Articular chondrocyte of knee joint (primary cell): ENCODE data around the gene CLP1. TPM values are rescaled to one million over a fixed set of nuclear protein-coding genes. Genes with fewer than 3 reads are reported as not detected.
A peak's percentile ranks its signal among the peaks of the same experiment; 100 is the strongest.

Experiments used
- small RNA-seq: library from RNA; depleted of rRNA; stranded (forward); fragments of <200 nt; gene quantifications from one replicate; pipeline ENCODE3, GENCODE V24; 2012
- total RNA-seq: library from RNA; depleted of rRNA; stranded (reverse); fragments of >200 nt; gene quantifications from 2 replicates; pipeline ENCODE4 v1.2.3, GENCODE V29; 2012

Gene CLP1
- total RNA-seq, result 11.4 and 12.8 TPM in 2 replicates

GRCh38 chr11:57657194-57658022 is at the start of gene CLP1:
Gene CLP1 (plus strand): TSS chr11:57657762. CDS start chr11:57659477, 1,715 bp downstream.

GRCh38 chr11:57649826-57650738 is 7.5 kb upstream of the CLP1 start, which contains the start of gene YPEL4:
Gene YPEL4 (minus strand): TSS chr11:57649912. CDS start chr11:57647107, 2,805 bp downstream.

GRCh38 chr11:57667736-57668433 is 10.3 kb downstream of the CLP1 start, which contains the start of gene ZDHHC5:
Gene ZDHHC5 (plus strand): TSS chr11:57668114. CDS start chr11:57673091, 4,977 bp downstream.

Small RNAs within 50 kb of the gene (small RNA-seq; reads per million reads assigned to genes)
- gene MIR130A, result 5,035 reads per million, percentile 100 among the genes with 10 or more reads in this experiment

Other genes with a start within 250 kb of the CLP1 start
- 58.8 and 125 TPM in 2 replicates for gene SLC43A3, start 230.6 kb upstream of the CLP1 start, total RNA-seq
- 0.39 TPM in 1 of 2 replicates, not detected in the other for gene RTN4RL2, start 197.2 kb upstream of the CLP1 start, total RNA-seq
- 12.0 and 14.5 TPM in 2 replicates for gene SLC43A1, start 142.1 kb upstream of the CLP1 start, total RNA-seq
- 22.7 and 34.0 TPM in 2 replicates for gene TIMM10, start 127.0 kb upstream of the CLP1 start, total RNA-seq
- not detected in 2 replicates for gene SMTNL1, start 120.2 kb upstream of the CLP1 start, total RNA-seq
- gene UBE2L6, start 90.1 kb upstream of the CLP1 start, total RNA-seq, result 49.2 and 49.5 TPM in 2 replicates
- gene SERPING1, start 60.1 kb upstream of the CLP1 start, total RNA-seq, result 19.6 and 31.0 TPM in 2 replicates
- gene YPEL4, start 7.8 kb upstream of the CLP1 start, total RNA-seq, result 0.26 and 0.65 TPM in 2 replicates
- 42.3 and 44.3 TPM in 2 replicates for gene ZDHHC5, start 10.4 kb downstream of the CLP1 start, total RNA-seq
- 13.7 and 15.4 TPM in 2 replicates for gene MED19, start 54.5 kb downstream of the CLP1 start, total RNA-seq
- 52.7 and 53.2 TPM in 2 replicates for gene TMX2, start 54.8 kb downstream of the CLP1 start, total RNA-seq
- 59.8 and 69.5 TPM in 2 replicates for gene SELENOH, start 83.7 kb downstream of the CLP1 start, total RNA-seq
- not detected in 2 replicates for gene BTBD18, start 94.1 kb downstream of the CLP1 start, total RNA-seq
- gene CTNND1, start 104.0 kb downstream of the CLP1 start, total RNA-seq, result 121 and 135 TPM in 2 replicates